Mucosa of descending colon (tissue), 3 donors: Measurements from ENCODE around the gene WDR90. TPM values are rescaled to one million over a fixed set of nuclear protein-coding genes. Genes with fewer than 3 reads are reported as not detected.

ENCODE experiments used
- ATAC-seq: fragments of 200-7000 bp; cut with Tn5 transposase; one replicate; pipeline ENCODE4 v1.9.1; 2020; ENCODE audit warnings: mild to moderate bottlenecking, moderate library complexity
- DNase-seq, 3 donors: peaks; one replicate each; pipeline ENCODE4 v3.0.0-alpha.2; 2020
- H3K36me3 ChIP-seq: fragments of 200-600 bp; one replicate; pipeline ENCODE4 v1.8.0; 2021; ENCODE audit warnings: low read depth, mild to moderate bottlenecking
- H3K4me1 ChIP-seq: fragments of 200-600 bp; one replicate; pipeline ENCODE4 v1.8.0; 2021; ENCODE audit warnings: low read depth, mild to moderate bottlenecking
- H3K4me3 ChIP-seq: fragments of 200-600 bp; one replicate; pipeline ENCODE4 v1.8.0; 2021; ENCODE audit warnings: mild to moderate bottlenecking
- H3K9me3 ChIP-seq: fragments of 200-600 bp; one replicate; pipeline ENCODE4 v1.8.0; 2021; ENCODE audit warnings: mild to moderate bottlenecking
- CTCF ChIP-seq: fragments of 200-600 bp; IDR thresholded peaks from one replicate; pipeline ENCODE4 v1.8.0; 2022; ENCODE audit warnings: antibody characterized with exemption, mild to moderate bottlenecking
- intact Hi-C, 2 donors: fragments of 100-400 bp; cut with DNase I in 1 of 2; cut with micrococcal nuclease in 1 of 2; formaldehyde crosslinking; loops; one replicate each; pipeline versions ENCODE4 v1.11.0 to v1.11.1; 2022; cut with DNase I, micrococcal nuclease
- total RNA-seq, 3 donors: library from RNA; stranded (reverse); fragmentation: NEBNext Ultra II Directional in 2 of 3; extraction: Animal tissue kit (Norgen Biotek cat#: 25700) in 2 of 3; gene quantifications; one replicate each; pipeline versions ENCODE4 v1.2.1 to v1.2.4, GENCODE V29; 2021 to 2023
- donor health status: DM: no; HTN: no; CAD: no; lungs with moderate emphysema.
- donor health status: DM: no; HTN: no; CAD: no.
- donor health status: DM: no; HTN: yes; CAD: no.

WDR90 gene
- total RNA-seq, 3 donors from 2014 or later: 35.0 to 54.9 (median 50.2) TPM

GRCh38 chr16:617855-618254, 31.3 kb upstream of the WDR90 start:
- no peaks in the 10 kb centered on the region for H3K36me3 ChIP-seq
- no peak for TF ChIP-seq CTCF
- intact Hi-C loops: no loop called here
- no peak overlapping the region for H3K4me3 ChIP-seq
- peaks cover 10% of the 10 kb centered on the region for H3K4me1 ChIP-seq
- H3K9me3 ChIP-seq: no peaks in the 10 kb centered on the region
- ATAC-seq (no peak), DNase-seq (no peak)

GRCh38 chr16:619476-620100, 29.6 kb upstream of the WDR90 start:
- H3K9me3 ChIP-seq: no peaks in the 10 kb centered on the region
- H3K36me3 ChIP-seq: no peaks in the 10 kb centered on the region
- intact Hi-C loops: no loop called here
- DNase-seq (no peak), ATAC-seq (no peak)
- H3K4me3 ChIP-seq: no peak overlapping the region
- TF ChIP-seq CTCF: no peak
- peaks cover 10% of the 10 kb centered on the region for H3K4me1 ChIP-seq

GRCh38 chr16:620700-621525, 28.3 kb upstream of the WDR90 start:
- intact Hi-C loops: no loop called here
- ATAC-seq: no peak
- DNase-seq: no peak
- peaks cover 10% of the 10 kb centered on the region for H3K4me1 ChIP-seq
- TF ChIP-seq CTCF: no peak
- H3K4me3 ChIP-seq: no peak overlapping the region
- no peaks in the 10 kb centered on the region for H3K36me3 ChIP-seq
- H3K9me3 ChIP-seq: no peaks in the 10 kb centered on the region

- DNase-seq: no peak
- peak; percentile 13 for ATAC-seq
- no peak for TF ChIP-seq CTCF
- Histone ChIP-seq H3K36me3 (no peaks in the 10 kb centered on the region), H3K9me3 (no peaks in the 10 kb centered on the region), H3K4me3 (no peak overlapping the region), H3K4me1 (peaks cover 8% of the 10 kb centered on the region)
- intact Hi-C loops: no loop called here
These were observed 27.5 kb upstream of the WDR90 start for GRCh38 chr16:621526-622105.

- intact Hi-C loops: no loop called here
- no peak for TF ChIP-seq CTCF
- DNase-seq (no peak), ATAC-seq (no peak)
- no peaks in the 10 kb centered on the region for H3K36me3 ChIP-seq
- H3K4me1 ChIP-seq: peaks cover 2% of the 10 kb centered on the region
- no peak overlapping the region for H3K4me3 ChIP-seq
- H3K9me3 ChIP-seq: no peaks in the 10 kb centered on the region
These were observed 26.3 kb upstream of the WDR90 start for GRCh38 chr16:622920-623280.
